IMR-90 (cell line): ENCODE results near the gene CYP27B1. TPM values are rescaled to one million over a fixed set of nuclear protein-coding genes. Genes with fewer than 3 reads are reported as not detected.

Source experiments
- ATAC-seq: fragments of 200-7000 bp; cut with Tn5 transposase; 2 replicates; pipeline ENCODE4 v1.9.1; 2020; ENCODE audit warnings: low read depth, mild to moderate bottlenecking, moderate library complexity
- BruUV-seq: library from RNA; stranded (reverse); fragments of 400-500 nt; replicated peaks from 2 replicates; lab custom pipeline; 2021; lab: Mats Ljungman, UMichigan
- CTCF ChIA-PET: fragments of 300-600 bp; formaldehyde crosslinking; extraction: SDS; loops from one replicate; lab custom pipeline; 2021; ENCODE audit warnings: antibody characterized with exemption; lab: Yijun Ruan, JAX
- POLR2A ChIA-PET: fragments of 300-600 bp; sonication (Branson Sonifier 250); formaldehyde crosslinking; loops from one replicate; lab custom pipeline; 2022; ENCODE audit warnings: antibody characterized with exemption; ENCODE audit not compliant: unreplicated experiment; lab: Charles Lee
- DNase-seq: peaks from one replicate; pipeline ENCODE4 v3.0.0; 2013
- H2AFZ ChIP-seq: replicated peaks from 2 replicates; pipeline ENCODE3; 2013; ENCODE audit warnings: low read length, mild to moderate bottlenecking; ENCODE audit not compliant: poor library complexity
- H2AK5ac ChIP-seq: 2 replicates; pipeline ENCODE4 v1.6.1; 2013; ENCODE audit warnings: low read depth, low read length, inconsistent platforms
- H2AK9ac ChIP-seq: replicated peaks from 2 replicates; pipeline ENCODE3; 2013; ENCODE audit warnings: mild to moderate bottlenecking, low read depth, low read length, moderate library complexity; ENCODE audit not compliant: poor library complexity
- H2BK120ac ChIP-seq: 2 replicates; pipeline ENCODE4 v1.6.1; 2013; ENCODE audit warnings: low read depth, low read length, inconsistent platforms
- H2BK15ac ChIP-seq: 3 replicates; pipeline ENCODE4 v1.6.1; 2013; ENCODE audit warnings: low read depth, low read length, inconsistent platforms
- H2BK20ac ChIP-seq: 2 replicates; pipeline ENCODE4 v1.6.1; 2013; ENCODE audit warnings: low read depth, mild to moderate bottlenecking, inconsistent platforms, low read length, moderate library complexity
- H2BK5ac ChIP-seq: 2 replicates; pipeline ENCODE4 v1.6.1; 2013; ENCODE audit warnings: mild to moderate bottlenecking, low read depth, low read length, inconsistent platforms; ENCODE audit not compliant: poor library complexity, severe bottlenecking
- H3K14ac ChIP-seq: replicated peaks from 2 replicates; pipeline ENCODE4 v1.6.1; 2013; ENCODE audit warnings: low read depth, low read length, inconsistent platforms
- H3K18ac ChIP-seq: 2 replicates; pipeline ENCODE4 v1.6.1; 2013; ENCODE audit warnings: low read depth, low read length, control low read depth
- H3K23ac ChIP-seq: 2 replicates; pipeline ENCODE4 v1.6.1; 2013; ENCODE audit warnings: low read depth, low read length, inconsistent platforms
- H3K27ac ChIP-seq: 2 replicates; pipeline ENCODE4 v1.5.1; 2013; ENCODE audit warnings: mild to moderate bottlenecking, control low read depth, low read length; ENCODE audit not compliant: insufficient read depth
- H3K27me3 ChIP-seq: 2 replicates; pipeline ENCODE4 v1.6.1; 2013; ENCODE audit warnings: low read length; ENCODE audit not compliant: control insufficient read depth, insufficient read depth
- H3K36me3 ChIP-seq: 2 replicates; pipeline ENCODE4 v1.6.1; 2013; ENCODE audit warnings: low read length, mixed read lengths; ENCODE audit not compliant: control insufficient read depth, insufficient read depth
- H3K4ac ChIP-seq: 2 replicates; pipeline ENCODE4 v1.6.1; 2013; ENCODE audit warnings: low read depth, low read length, inconsistent platforms
- H3K4me1 ChIP-seq: 2 replicates; pipeline ENCODE4 v1.6.1; 2013; ENCODE audit warnings: low read length, mixed read lengths; ENCODE audit not compliant: control insufficient read depth, insufficient read depth
- H3K4me2 ChIP-seq: 2 replicates; pipeline ENCODE4 v1.6.1; 2013; ENCODE audit warnings: low read depth, mild to moderate bottlenecking, control low read depth, low read length, moderate library complexity
- H3K4me3 ChIP-seq: 2 replicates; pipeline ENCODE4 v1.5.1; 2013; ENCODE audit warnings: low read depth, mild to moderate bottlenecking, control low read depth, low read length, moderate library complexity; ENCODE audit not compliant: insufficient read depth
- H3K56ac ChIP-seq: 2 replicates; pipeline ENCODE4 v1.6.1; 2013; ENCODE audit warnings: low read length, inconsistent platforms; ENCODE audit not compliant: insufficient read depth; ENCODE audit errors: extremely low read depth
- H3K79me1 ChIP-seq, 2 experiments: 2 replicates each; pipeline ENCODE4 v1.6.1; 2013; ENCODE audit warnings: low read length in 2 of 2, inconsistent platforms in 1 of 2, low read depth in 1 of 2
- H3K9ac ChIP-seq: 2 replicates; pipeline ENCODE4 v1.6.1; 2013; ENCODE audit warnings: low read depth, low read length, control low read depth
- H3K9me1 ChIP-seq: 2 replicates; pipeline ENCODE4 v1.6.1; 2013; ENCODE audit warnings: low read length, inconsistent platforms; ENCODE audit not compliant: insufficient read depth
- H3K9me3 ChIP-seq: 2 replicates; pipeline ENCODE4 v1.6.1; 2013; ENCODE audit warnings: low read length; ENCODE audit not compliant: control insufficient read depth, insufficient read depth
- H4K20me1 ChIP-seq: 2 replicates; pipeline ENCODE4 v1.6.1; 2013; ENCODE audit warnings: low read length, inconsistent platforms; ENCODE audit not compliant: insufficient read depth
- H4K5ac ChIP-seq: 2 replicates; pipeline ENCODE4 v1.6.1; 2013; ENCODE audit warnings: mild to moderate bottlenecking, low read depth, low read length, control low read depth
- H4K8ac ChIP-seq, 2 experiments: 2 replicates each; pipeline ENCODE4 v1.6.1; 2013; ENCODE audit warnings: low read depth in 2 of 2, low read length in 2 of 2, control low read depth in 1 of 2, inconsistent platforms in 1 of 2
- H4K91ac ChIP-seq: 2 replicates; pipeline ENCODE4 v1.6.1; 2013; ENCODE audit warnings: low read depth, low read length, inconsistent platforms; ENCODE audit not compliant: insufficient read depth
- MAZ ChIP-seq: IDR thresholded peaks from 2 replicates; pipeline ENCODE4 v1.6.1; 2012; ENCODE audit warnings: low read depth, mild to moderate bottlenecking, low read length, improper control_type of control experiment, moderate library complexity, borderline replicate concordance
- POLR2A ChIP-seq: IDR thresholded peaks from 2 replicates; pipeline ENCODE4 v1.6.1; 2012; ENCODE audit warnings: mild to moderate bottlenecking, low read depth, low read length
- WGBS, 2 experiments: methylation state at CpG; one replicate each; pipeline versions ENCODE4 v1.1.5 to v1.1.7; 2013; ENCODE audit warnings: missing lambda C conversion rate in 2 of 2; ENCODE audit not compliant: insufficient read length in 1 of 2; ENCODE audit errors: extremely low coverage in 2 of 2; 5-methylcytosine and 5-hydroxymethylcytosine counted together
- dilution Hi-C: fragments of 300-500 bp; cut with HindIII; formaldehyde crosslinking; loops from one replicate; pipeline ENCODE4 v1.14.3; 2018; ENCODE audit warnings: low sequenced_read_pairs; ENCODE audit not compliant: unreplicated experiment
- in situ Hi-C: fragments of 300-500 bp; cut with MboI; formaldehyde crosslinking; loops from 3 replicates; pipeline ENCODE4 v1.14.3; 2019; ENCODE audit warnings: low sequenced_read_pairs, inconsistent platforms, mixed read lengths
- intact Hi-C: fragments of 100-400 bp; cut with micrococcal nuclease; formaldehyde crosslinking; loops from 2 replicates; pipeline ENCODE4 v1.10.0; 2022
- polyA plus RNA-seq, 3 experiments: library from polyadenylated mRNA; depleted of rRNA; stranded (reverse); fragments of >200 nt; gene quantifications; 2 replicates each; pipeline ENCODE4 v1.2.3, GENCODE V29; 2012; ENCODE audit warnings: low replicate concordance in 1 of 3
- total RNA-seq: library from RNA; depleted of rRNA; stranded (reverse); fragments of >200 nt; gene quantifications from 2 replicates; pipeline ENCODE4 v1.2.3, GENCODE V29; 2012
- TF ChIP-seq, protein P1 (sequence below): fragments of 150-350 bp; IDR thresholded peaks from 2 replicates; pipeline ENCODE4 v1.6.1; 2017; ENCODE audit warnings: mild to moderate bottlenecking, antibody characterized with exemption, low read length, low read depth

The CYP27B1 gene
- total and polyA plus RNA-seq, 2 of the 4 experiments (the other 2 are of a cell fraction): 0.36 to 1.3 TPM

DNA sequence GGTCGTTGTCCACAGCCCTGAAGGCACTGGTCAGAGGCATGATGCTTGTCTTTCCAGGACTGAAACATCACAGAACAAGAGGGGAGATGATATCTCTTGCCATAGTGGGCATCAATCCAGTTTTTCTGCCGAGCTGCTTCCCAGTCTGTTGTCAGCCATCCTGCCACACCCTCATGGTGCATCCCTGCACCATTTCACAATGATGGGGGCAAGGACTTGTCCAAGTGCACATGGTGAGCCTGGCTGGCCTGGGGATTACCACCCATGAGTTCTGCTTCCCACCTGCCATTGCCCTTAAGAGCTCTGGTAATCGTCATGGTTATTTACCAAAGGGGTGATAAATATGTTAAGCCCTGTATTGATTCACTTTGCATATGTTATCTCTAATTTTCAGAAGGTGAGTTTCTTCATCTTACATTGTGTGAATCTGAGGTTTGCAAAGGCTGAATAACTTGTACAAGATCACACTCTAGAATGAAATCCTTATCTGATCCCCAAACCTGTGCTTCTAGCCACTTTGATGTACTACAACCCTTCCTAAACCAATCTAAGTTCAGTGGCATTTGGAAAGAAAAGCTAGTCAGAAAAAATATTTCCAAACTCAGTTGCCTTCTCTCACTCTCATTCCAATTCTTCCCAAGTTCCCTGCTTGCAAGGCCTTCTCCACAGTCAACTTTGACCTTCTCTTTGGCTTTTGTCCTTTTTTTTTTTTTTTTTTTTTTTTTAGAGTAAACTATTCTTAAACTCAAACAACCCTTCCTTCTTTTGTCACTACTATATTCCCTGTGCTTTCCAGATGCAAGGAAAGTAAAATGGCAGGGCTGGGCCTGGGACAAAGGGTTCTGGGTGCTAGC is 49.4 kb upstream of the CYP27B1 start:
- ChIA-PET POLR2A (no interaction called here), CTCF (interaction anchor here (1.2 kb wide), 1 partner anchor 13 kb away, joined by 3 read pairs; no protein-coding TSS in a partner anchor)
- Histone ChIP-seq H3K18ac (no peak overlapping the region), H3K4me1 (no peaks in the 10 kb centered on the region; the same call in 1 of the 2 replicates), H2BK5ac (no peak overlapping the region), H3K27ac (no peak overlapping the region), H2AK9ac (no peak overlapping the region), H3K9me1 (peaks cover 12% of the 10 kb centered on the region), H2AK5ac (no peak overlapping the region; the same call in 1 of the 2 replicates), H3K9ac (no peak overlapping the region), H2AFZ (no peak overlapping the region), H4K5ac (no peak overlapping the region), H3K4me3 (no peak overlapping the region), H4K91ac (no peak overlapping the region), H3K23ac (no peak overlapping the region), H3K79me1 (peaks cover 0 to 13% of the 10 kb centered on the region in 2 experiments; a peak in 2 of 4 replicates), H3K27me3 (no peaks in the 10 kb centered on the region), H4K20me1 (no peaks in the 10 kb centered on the region; the same call in 1 of the 2 replicates), H3K14ac (no peak overlapping the region), H3K4ac (no peak overlapping the region), H3K56ac (no peak overlapping the region), H2BK120ac (no peak overlapping the region), H2BK20ac (no peak overlapping the region), H3K9me3 (no peaks in the 10 kb centered on the region), H3K4me2 (no peak overlapping the region), H2BK15ac (no peak overlapping the region), H4K8ac (no peak overlapping the region), H3K36me3 (peaks cover 37% of the 10 kb centered on the region)
- in situ Hi-C loops: no loop called here
- intact Hi-C loops: no loop called here
- ATAC-seq: no peak
- no TSS peak for BruUV-seq
- DNase-seq: no peak
- dilution Hi-C loops: no loop called here
- WGBS, 2 experiments: no CpG with 5 or more reads among the region's 3 CpGs
- no peak for TF ChIP-seq POLR2A
- TF ChIP-seq MAZ: no peak
- TF ChIP-seq, protein P1, sequence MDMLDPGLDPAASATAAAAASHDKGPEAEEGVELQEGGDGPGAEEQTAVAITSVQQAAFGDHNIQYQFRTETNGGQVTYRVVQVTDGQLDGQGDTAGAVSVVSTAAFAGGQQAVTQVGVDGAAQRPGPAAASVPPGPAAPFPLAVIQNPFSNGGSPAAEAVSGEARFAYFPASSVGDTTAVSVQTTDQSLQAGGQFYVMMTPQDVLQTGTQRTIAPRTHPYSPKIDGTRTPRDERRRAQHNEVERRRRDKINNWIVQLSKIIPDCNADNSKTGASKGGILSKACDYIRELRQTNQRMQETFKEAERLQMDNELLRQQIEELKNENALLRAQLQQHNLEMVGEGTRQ: no peak
